Endothelial cell (in vitro differentiated cells): ENCODE results near the gene TMEFF2. TPM values are rescaled to one million over a fixed set of nuclear protein-coding genes. Genes with fewer than 3 reads are reported as not detected.

Source experiments
- DNase-seq: peaks from one replicate; pipeline ENCODE4 v3.0.0; 2021; ENCODE audit warnings: low spot score
- H3K27ac Mint-ChIP-seq: one replicate; pipeline ENCODE4 v1.8.0; 2021; ENCODE audit warnings: mixed read lengths, inconsistent platforms; ENCODE audit not compliant: unreplicated experiment
- H3K27me3 Mint-ChIP-seq: one replicate; pipeline ENCODE4 v1.8.0; 2021; ENCODE audit warnings: mild to moderate bottlenecking, moderate library complexity, mixed read lengths, inconsistent platforms; ENCODE audit not compliant: unreplicated experiment
- H3K36me3 Mint-ChIP-seq: one replicate; pipeline ENCODE4 v1.8.0; 2021; ENCODE audit warnings: mild to moderate bottlenecking, low read depth, mixed read lengths, inconsistent platforms; ENCODE audit not compliant: unreplicated experiment
- H3K4me1 Mint-ChIP-seq: one replicate; pipeline ENCODE4 v1.8.0; 2021; ENCODE audit warnings: mild to moderate bottlenecking, mixed read lengths, inconsistent platforms; ENCODE audit not compliant: unreplicated experiment
- H3K4me3 Mint-ChIP-seq: one replicate; pipeline ENCODE4 v1.8.0; 2021; ENCODE audit warnings: mild to moderate bottlenecking, mixed read lengths, inconsistent platforms; ENCODE audit not compliant: unreplicated experiment
- H3K9me3 Mint-ChIP-seq: one replicate; pipeline ENCODE4 v1.8.0; 2021; ENCODE audit warnings: mixed read lengths, inconsistent platforms; ENCODE audit not compliant: unreplicated experiment
- total RNA-seq: library from RNA; stranded (reverse); fragmentation: NEBNext Ultra II Directional; extraction: Animal tissue kit (Norgen Biotek cat#: 25700); gene quantifications from one replicate; pipeline ENCODE4 v1.2.1, GENCODE V29; 2021; ENCODE audit not compliant: unreplicated experiment
- TF ChIP-seq, protein P1 (sequence below): fragments of 200-600 bp; sonication (generic); IDR thresholded peaks from one replicate; pipeline ENCODE4 v1.5.0; 2021; ENCODE audit warnings: antibody characterized with exemption; ENCODE audit not compliant: unreplicated experiment

TMEFF2 gene
- total RNA-seq, 1 donor from 2014 or later: 0.10 TPM

DNA sequence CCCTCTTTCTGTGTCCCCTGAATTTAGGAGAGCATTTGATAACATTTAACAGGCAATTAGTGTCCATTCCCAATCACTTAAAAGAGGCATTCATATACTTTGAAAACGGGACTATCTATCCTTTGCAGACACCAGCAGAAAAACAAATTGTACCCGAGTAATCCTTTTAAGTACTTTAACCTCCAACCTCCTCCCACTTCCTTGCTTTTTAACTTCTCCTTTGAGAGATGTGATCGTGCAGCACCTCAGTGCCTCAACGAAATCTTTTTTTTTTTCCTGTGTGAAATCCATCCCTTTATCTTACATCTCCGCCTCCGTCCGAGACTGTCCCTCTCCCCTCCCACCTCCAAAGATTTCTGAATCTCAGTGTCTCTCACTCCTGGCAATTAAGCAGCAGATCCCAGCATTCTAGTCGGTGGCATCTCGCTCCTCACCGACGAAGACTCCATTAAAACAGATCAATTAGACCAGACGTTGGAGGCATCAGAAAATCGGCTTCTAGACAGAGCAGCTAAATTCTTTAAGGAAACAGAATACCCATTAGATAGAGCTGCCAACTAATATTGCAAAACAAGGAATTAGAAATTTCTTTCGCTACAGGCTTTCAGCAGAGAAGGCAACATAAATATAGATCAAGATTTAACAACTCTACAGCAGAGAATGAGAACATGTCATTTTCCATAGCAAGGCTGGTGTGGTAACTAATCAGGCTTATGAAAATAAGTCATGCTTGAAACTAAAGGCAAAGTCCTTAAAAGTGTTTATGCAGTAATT is 1.9 kb upstream of the TMEFF2 start:
- peaks cover 27% of the 10 kb centered on the region for H3K27me3 Mint-ChIP-seq
- H3K27ac Mint-ChIP-seq: peak overlapping the region; percentile 22
- DNase-seq: no peak
- H3K9me3 Mint-ChIP-seq: no peaks in the 10 kb centered on the region
- peaks cover 16% of the 10 kb centered on the region for H3K4me1 Mint-ChIP-seq
- H3K36me3 Mint-ChIP-seq: no peaks in the 10 kb centered on the region
- peak overlapping the region; percentile 85 for H3K4me3 Mint-ChIP-seq
- TF ChIP-seq, protein P1, sequence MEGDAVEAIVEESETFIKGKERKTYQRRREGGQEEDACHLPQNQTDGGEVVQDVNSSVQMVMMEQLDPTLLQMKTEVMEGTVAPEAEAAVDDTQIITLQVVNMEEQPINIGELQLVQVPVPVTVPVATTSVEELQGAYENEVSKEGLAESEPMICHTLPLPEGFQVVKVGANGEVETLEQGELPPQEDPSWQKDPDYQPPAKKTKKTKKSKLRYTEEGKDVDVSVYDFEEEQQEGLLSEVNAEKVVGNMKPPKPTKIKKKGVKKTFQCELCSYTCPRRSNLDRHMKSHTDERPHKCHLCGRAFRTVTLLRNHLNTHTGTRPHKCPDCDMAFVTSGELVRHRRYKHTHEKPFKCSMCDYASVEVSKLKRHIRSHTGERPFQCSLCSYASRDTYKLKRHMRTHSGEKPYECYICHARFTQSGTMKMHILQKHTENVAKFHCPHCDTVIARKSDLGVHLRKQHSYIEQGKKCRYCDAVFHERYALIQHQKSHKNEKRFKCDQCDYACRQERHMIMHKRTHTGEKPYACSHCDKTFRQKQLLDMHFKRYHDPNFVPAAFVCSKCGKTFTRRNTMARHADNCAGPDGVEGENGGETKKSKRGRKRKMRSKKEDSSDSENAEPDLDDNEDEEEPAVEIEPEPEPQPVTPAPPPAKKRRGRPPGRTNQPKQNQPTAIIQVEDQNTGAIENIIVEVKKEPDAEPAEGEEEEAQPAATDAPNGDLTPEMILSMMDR: no peak

DNA sequence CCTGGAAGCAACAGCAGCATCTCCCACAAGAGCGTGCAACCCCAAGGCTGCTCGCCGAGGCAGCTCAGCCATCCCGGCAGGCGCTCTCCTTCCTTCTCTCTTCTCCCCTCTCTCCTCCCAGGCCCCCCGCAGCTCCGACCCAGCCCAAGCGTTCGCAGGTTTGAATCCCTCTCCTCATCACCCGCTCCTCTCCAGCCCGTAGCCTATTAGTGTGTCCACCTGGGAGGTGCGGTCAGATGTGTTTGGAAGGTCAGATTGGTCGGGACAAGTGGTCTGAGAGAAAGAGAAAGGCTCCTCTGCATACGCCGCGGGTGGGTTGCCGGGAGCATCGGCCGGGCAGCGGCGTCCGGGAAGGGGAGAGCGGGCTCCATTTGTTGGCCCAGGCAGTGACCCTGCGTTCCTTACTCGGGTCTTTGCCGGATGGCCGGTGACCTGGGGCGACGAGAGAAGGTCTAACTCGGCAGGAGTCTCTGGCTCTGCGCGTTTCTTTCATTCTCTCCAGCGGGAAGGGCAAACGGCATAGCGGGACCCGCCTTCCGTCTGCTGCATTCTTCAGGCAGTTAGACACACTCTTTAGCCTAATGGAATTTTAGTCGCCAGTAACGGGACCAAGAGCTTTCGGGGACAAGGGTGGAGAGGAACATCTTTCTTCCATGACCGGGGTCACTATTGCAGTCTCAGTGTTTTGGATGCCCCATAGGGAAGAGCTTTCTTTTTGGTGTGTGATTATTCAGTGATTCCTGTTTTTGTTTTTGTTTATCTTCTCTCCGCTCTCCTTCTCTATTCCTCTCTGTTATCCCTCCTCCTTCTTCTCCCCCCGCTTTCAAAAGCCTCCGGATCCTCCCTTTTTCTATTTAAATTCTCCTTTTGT is 1.1 kb upstream of the TMEFF2 start:
- Mint-ChIP-seq H3K27ac (peak overlapping the region; percentile 22), H3K27me3 (peaks cover 27% of the 10 kb centered on the region)

DNA sequence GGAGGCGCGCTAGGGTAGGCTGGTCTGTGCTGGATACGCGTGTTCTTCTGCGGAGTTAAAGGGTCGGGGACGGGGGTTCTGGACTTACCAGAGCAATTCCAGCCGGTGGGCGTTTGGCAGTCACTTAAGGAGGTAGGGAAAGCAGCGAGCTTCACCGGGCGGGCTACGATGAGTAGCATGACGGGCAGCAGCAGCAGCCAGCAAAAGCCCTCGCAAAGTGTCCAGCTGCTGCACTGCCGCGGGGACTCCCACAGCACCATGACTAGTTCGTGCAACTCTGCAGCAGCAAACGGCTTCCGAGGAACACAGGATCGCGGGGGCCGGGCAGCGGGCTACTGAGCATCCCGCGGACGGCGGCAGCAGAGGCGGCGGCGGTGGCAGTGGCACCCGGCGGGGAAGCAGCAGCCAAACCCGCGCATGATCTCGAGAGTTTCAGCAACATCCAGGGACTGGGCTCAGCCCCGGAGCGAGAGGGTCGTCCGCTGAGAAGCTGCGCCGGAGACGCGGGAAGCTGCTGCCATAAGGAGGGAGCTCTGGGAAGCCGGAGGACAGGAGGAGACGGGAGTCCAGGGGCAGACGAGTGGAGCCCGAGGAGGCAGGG is 368 bp downstream of the TMEFF2 start:
- TF ChIP-seq, protein P1: no peak
- H3K36me3 Mint-ChIP-seq: no peaks in the 10 kb centered on the region
- peaks cover 16% of the 10 kb centered on the region for H3K4me1 Mint-ChIP-seq
- peak overlapping the region; percentile 85 for H3K4me3 Mint-ChIP-seq
- no peak overlapping the region for H3K27ac Mint-ChIP-seq
- peaks cover 25% of the 10 kb centered on the region for H3K27me3 Mint-ChIP-seq
- H3K9me3 Mint-ChIP-seq: no peaks in the 10 kb centered on the region
- DNase-seq: peak; percentile 36

More for the DNA sequence above, 1.1 kb upstream of the TMEFF2 start:
- Mint-ChIP-seq H3K9me3 (no peaks in the 10 kb centered on the region), H3K36me3 (no peaks in the 10 kb centered on the region), H3K4me3 (peak overlapping the region; percentile 85), H3K4me1 (peaks cover 16% of the 10 kb centered on the region)
- DNase-seq: peak; percentile 25
- TF ChIP-seq, protein P1: no peak

DNA sequence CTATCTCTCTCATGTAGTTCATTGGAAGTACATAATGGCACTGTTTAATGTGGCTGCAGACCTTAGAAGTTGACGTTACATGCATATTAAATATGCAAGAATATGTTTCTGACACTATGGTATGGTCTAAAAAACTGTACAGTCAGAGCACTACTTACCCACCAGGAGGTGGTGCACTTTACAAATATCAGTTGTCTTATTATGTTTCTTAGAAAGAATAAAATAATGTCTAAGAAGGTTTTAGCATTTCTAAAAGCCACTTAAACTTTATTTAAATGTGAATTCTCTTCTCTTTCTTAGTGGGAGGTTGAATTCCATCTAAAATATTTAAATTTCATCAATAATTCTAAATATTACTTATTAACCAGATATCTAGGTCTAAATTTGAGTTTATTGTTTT is 4.3 kb downstream of the TMEFF2 start:
- Mint-ChIP-seq H3K9me3 (no peaks in the 10 kb centered on the region), H3K4me3 (no peak overlapping the region), H3K4me1 (peaks cover 4% of the 10 kb centered on the region), H3K27me3 (peaks cover 13% of the 10 kb centered on the region), H3K27ac (no peak overlapping the region), H3K36me3 (no peaks in the 10 kb centered on the region)
- DNase-seq: no peak
- TF ChIP-seq, protein P1: peak; percentile 52
